Measurements from ENCODE around the gene EZH1.

- TF ChIP-seq CTCF (IDR thresholded peaks at IDR 0.05 in 4 of 5, conservative IDR thresholded peaks at IDR 0.05 in 1 of 5): no peak
- no peak for TF ChIP-seq POLR2A (IDR thresholded peaks at IDR 0.05)
Observed at GRCh38 chr17:42694524-42694923, 50.3 kb downstream of the EZH1 start.
